RWPE2 (cell line): ENCODE measurements around the gene PSMB1.
A peak's percentile ranks its signal among the peaks of the same experiment; 100 is the strongest.

Experiments
- ATAC-seq: fragments of 200-7000 bp; cut with Tn5 transposase; 3 replicates; pipeline ENCODE4 v1.9.1; 2021; ENCODE audit warnings: low read depth
- DNase-seq: peaks from one replicate; pipeline ENCODE4 v3.0.0-alpha.2; 2020; ENCODE audit warnings: low spot score
- H3K27ac ChIP-seq: fragments of 450-650 bp; 2 replicates; pipeline ENCODE4 v1.5.1; 2017; ENCODE audit warnings: mild to moderate bottlenecking; ENCODE audit not compliant: poor library complexity, severe bottlenecking
- H3K27me3 ChIP-seq: fragments of 250-450 bp; sonication (Bioruptor Pico); 2 replicates; pipeline ENCODE4 v1.5.1; 2021; ENCODE audit warnings: mild to moderate bottlenecking, moderate library complexity; ENCODE audit not compliant: insufficient read depth, poor library complexity, severe bottlenecking
- H3K36me3 ChIP-seq: fragments of 250-450 bp; sonication (Bioruptor Pico); 2 replicates; pipeline ENCODE4 v1.5.1; 2020; ENCODE audit warnings: low read depth, mild to moderate bottlenecking, moderate library complexity
- H3K4me1 ChIP-seq: fragments of 250-450 bp; sonication (Bioruptor Pico); 2 replicates; pipeline ENCODE4 v1.5.1; 2021; ENCODE audit warnings: mild to moderate bottlenecking, moderate library complexity; ENCODE audit not compliant: insufficient read depth, poor library complexity, severe bottlenecking
- H3K4me3 ChIP-seq: fragments of 250-450 bp; sonication (Bioruptor Pico); 2 replicates; pipeline ENCODE4 v1.5.1; 2021; ENCODE audit warnings: mild to moderate bottlenecking, moderate library complexity; ENCODE audit not compliant: severe bottlenecking
- H3K9me3 ChIP-seq: fragments of 250-450 bp; sonication (Bioruptor Pico); 2 replicates; pipeline ENCODE4 v1.5.1; 2021; ENCODE audit warnings: mild to moderate bottlenecking, moderate library complexity; ENCODE audit not compliant: severe bottlenecking
- TF ChIP-seq, protein P1 (sequence below): fragments of 450-650 bp; IDR thresholded peaks from one replicate; pipeline ENCODE4 v1.5.1; 2017; ENCODE audit warnings: mild to moderate bottlenecking, moderate library complexity; ENCODE audit not compliant: poor library complexity, severe bottlenecking

Gene PSMB1

DNA sequence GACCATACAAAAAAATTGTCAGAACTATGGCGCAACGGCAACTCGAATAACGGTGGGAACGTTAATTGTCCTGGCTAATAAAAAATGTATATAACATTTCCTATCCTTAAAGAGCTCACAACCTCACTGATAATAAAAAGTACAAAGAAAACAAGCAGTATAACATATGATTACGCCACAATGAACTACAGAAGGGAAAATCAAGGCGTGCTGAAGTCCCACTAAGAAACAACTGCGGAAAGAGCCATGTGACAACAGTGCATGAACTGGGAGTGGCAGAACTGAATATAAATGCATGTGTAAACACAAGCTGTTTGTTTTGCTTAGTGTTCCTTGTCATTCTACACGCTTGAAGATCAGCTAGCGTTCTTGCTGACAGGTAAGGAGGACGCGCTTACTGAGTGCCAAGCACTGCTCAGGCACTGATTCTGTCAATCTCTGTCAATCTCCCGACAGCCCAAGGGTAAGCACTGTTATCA lies 466 bp upstream of the PSMB1 start:
- no peaks in the 10 kb centered on the region for H3K9me3 ChIP-seq
- TF ChIP-seq, protein P1, sequence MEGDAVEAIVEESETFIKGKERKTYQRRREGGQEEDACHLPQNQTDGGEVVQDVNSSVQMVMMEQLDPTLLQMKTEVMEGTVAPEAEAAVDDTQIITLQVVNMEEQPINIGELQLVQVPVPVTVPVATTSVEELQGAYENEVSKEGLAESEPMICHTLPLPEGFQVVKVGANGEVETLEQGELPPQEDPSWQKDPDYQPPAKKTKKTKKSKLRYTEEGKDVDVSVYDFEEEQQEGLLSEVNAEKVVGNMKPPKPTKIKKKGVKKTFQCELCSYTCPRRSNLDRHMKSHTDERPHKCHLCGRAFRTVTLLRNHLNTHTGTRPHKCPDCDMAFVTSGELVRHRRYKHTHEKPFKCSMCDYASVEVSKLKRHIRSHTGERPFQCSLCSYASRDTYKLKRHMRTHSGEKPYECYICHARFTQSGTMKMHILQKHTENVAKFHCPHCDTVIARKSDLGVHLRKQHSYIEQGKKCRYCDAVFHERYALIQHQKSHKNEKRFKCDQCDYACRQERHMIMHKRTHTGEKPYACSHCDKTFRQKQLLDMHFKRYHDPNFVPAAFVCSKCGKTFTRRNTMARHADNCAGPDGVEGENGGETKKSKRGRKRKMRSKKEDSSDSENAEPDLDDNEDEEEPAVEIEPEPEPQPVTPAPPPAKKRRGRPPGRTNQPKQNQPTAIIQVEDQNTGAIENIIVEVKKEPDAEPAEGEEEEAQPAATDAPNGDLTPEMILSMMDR = no peak
- DNase-seq = no peak
- H3K4me3 ChIP-seq = peak overlapping the region; percentile 71
- H3K27me3 ChIP-seq = no peaks in the 10 kb centered on the region
- H3K27ac ChIP-seq = peak overlapping the region; percentile 52
- peak; percentile 56 for ATAC-seq
- peaks cover 55% of the 10 kb centered on the region for H3K36me3 ChIP-seq
- peaks cover 11% of the 10 kb centered on the region for H3K4me1 ChIP-seq

DNA sequence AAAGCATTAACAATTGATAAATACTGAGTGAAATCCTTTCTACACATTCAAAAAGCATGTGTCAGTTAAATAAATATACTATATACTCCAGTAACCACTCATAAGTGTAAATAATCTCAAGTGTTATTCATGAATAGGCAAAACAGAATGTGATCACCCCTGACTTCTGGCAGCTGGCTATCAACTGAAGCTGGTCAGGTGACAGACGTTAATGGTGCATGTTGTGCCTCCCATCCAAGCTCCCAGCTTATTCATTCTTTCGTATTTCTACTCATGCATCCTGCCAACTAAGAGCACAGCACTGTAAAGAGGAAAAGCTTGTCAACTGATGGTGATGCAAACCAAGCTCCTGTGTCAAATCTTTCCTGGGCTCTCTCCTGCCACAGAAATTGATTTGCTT lies 7.7 kb downstream of the PSMB1 start:
- no peaks in the 10 kb centered on the region for H3K27me3 ChIP-seq
- TF ChIP-seq, protein P1 = no peak
- no peaks in the 10 kb centered on the region for H3K9me3 ChIP-seq
- ATAC-seq (no peak), DNase-seq (no peak)
- peaks cover 100% of the 10 kb centered on the region for H3K36me3 ChIP-seq
- no peak overlapping the region for H3K27ac ChIP-seq
- H3K4me3 ChIP-seq = no peak overlapping the region
- no peaks in the 10 kb centered on the region for H3K4me1 ChIP-seq

DNA sequence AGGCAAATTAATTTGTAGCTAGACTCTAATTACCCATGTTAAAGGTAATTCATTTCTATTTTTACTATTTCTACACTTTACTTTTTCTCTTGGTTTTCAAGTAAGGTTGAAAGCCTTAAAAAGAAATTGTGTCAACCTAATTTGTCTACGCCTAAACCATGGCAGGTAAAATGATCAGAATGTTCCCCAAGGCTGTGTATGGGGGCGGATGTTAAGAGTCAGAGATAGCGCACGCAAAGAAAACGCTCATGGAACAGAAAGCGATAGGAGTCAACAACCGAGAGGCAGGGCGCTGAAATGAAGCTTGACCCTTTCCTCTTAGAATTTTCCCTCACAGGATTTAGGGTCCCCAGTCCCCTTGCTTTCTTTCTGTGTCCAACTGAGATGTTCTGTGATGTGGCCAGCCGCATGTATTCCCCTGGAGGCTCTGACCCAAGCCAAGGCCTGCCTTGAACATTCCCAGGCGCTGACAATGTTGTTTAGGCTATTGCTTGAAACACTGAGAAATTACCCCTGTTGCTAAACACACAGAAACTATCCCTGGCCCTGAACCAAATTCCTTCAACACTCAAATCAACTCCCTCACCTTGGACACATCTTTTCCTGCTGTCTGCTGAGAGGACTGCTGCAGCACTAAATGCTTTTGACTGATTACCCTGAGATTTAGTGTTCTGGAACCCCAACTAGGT lies 10.9 kb downstream of the PSMB1 start:
- Histone ChIP-seq H3K9me3 (no peaks in the 10 kb centered on the region), H3K27ac (no peak overlapping the region), H3K36me3 (peaks cover 100% of the 10 kb centered on the region), H3K4me3 (no peak overlapping the region), H3K27me3 (no peaks in the 10 kb centered on the region), H3K4me1 (no peaks in the 10 kb centered on the region)
- DNase-seq (no peak), ATAC-seq (no peak)
- TF ChIP-seq, protein P1 = no peak

DNA sequence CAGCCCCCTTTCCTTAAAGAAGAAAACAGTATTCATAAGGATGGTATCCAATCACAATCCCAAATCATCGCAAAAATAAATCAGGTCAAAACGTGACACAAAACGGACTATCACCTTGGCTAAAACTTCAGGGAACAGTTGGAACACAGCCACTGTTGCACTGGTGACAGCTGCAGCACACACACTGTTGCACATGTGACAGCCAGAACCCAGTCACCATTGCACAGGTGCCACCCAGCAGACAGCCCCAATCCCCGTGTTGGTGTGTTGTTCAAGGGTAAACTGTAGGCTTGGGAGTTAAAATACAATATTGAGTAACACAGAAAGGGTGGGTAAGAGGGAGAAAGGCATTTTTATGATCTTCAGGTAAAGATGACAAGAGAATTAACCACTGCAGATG lies 15.8 kb downstream of the PSMB1 start:
- Histone ChIP-seq H3K27ac (no peak overlapping the region), H3K4me3 (no peak overlapping the region), H3K36me3 (peaks cover 94% of the 10 kb centered on the region), H3K4me1 (no peaks in the 10 kb centered on the region), H3K9me3 (no peaks in the 10 kb centered on the region), H3K27me3 (no peaks in the 10 kb centered on the region)
- TF ChIP-seq, protein P1 = no peak
- DNase-seq (no peak), ATAC-seq (no peak)

DNA sequence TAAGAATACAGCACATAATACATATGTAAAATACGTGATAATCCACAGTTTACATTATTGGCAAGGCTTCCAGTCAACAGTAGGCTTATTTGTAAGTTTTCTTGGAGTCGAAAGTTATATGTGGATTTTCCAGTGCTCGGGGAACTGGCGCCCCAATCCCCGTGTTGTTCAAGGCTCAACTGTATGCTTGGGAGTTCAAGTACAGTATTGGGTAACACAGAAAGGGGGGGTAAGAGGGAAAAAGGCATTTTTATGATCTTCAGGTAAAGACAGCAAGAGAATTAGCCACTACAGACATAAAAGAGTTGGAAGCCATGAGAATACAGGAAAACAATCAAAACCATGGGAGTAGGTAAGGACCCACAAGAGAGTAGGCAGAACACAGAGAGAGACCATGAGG lies 16.4 kb downstream of the PSMB1 start:
- H3K27me3 ChIP-seq = no peaks in the 10 kb centered on the region
- H3K4me3 ChIP-seq = no peak overlapping the region
- TF ChIP-seq, protein P1 = no peak
- no peak overlapping the region for H3K27ac ChIP-seq
- H3K9me3 ChIP-seq = no peaks in the 10 kb centered on the region
- peaks cover 88% of the 10 kb centered on the region for H3K36me3 ChIP-seq
- ATAC-seq = no peak
- DNase-seq = no peak
- no peaks in the 10 kb centered on the region for H3K4me1 ChIP-seq
